Dermis microvascular lymphatic vessel endothelial cell (primary cell): ENCODE measurements around the gene DEFB124. TPM values are rescaled to one million over a fixed set of nuclear protein-coding genes. Genes with fewer than 3 reads are reported as not detected.
"Not testable (repeated sequence)": the region's sequence is repeated elsewhere in the genome, so short reads cannot be mapped to it uniquely, and the experiment has no call there.

Experiments used
- DNase-seq, 2 donors: peaks; one replicate each; pipeline versions ENCODE4 v3.0.0 to v3.0.0-alpha.2; 2010; ENCODE audit warnings: low read depth in 2 of 2
- total RNA-seq: library from RNA; depleted of rRNA; stranded (reverse); fragments of >200 nt; gene quantifications from 2 replicates; pipeline ENCODE4 v1.2.1, GENCODE V29; 2014

Gene DEFB124
- total RNA-seq, 1 donor from 2014 or later, result not detected

GRCh38 chr20:31426891-31427551 is 47.9 kb downstream of the DEFB124 start:
- not testable (repeated sequence) for DNase-seq

- DNase-seq, result no peak
Observed at GRCh38 chr20:31425797-31426196, 49.1 kb downstream of the DEFB124 start.

- DNase-seq, result no peak
Observed at GRCh38 chr20:31418307-31418706, 56.6 kb downstream of the DEFB124 start.

GRCh38 chr20:31415653-31416052 is 59.3 kb downstream of the DEFB124 start:
- DNase-seq, result no peak

Other genes with a start within 250 kb of the DEFB124 start
- not detected in 2 replicates for gene DEFB115, start 217.5 kb downstream of the DEFB124 start, total RNA-seq
- not detected in 2 replicates for gene DEFB116, start 166.5 kb downstream of the DEFB124 start, total RNA-seq
- not detected in 2 replicates for gene DEFB118, start 106.5 kb downstream of the DEFB124 start, total RNA-seq
- not detected in 2 replicates for gene DEFB119, start 84.5 kb downstream of the DEFB124 start, total RNA-seq
- gene DEFB121, start 68.9 kb downstream of the DEFB124 start, total RNA-seq, result not detected in 2 replicates
- gene DEFB123, start 34.5 kb downstream of the DEFB124 start, total RNA-seq, result not detected in 2 replicates
- under 0.01 TPM in 1 of 2 replicates, not detected in the other for gene REM1, start 161 bp upstream of the DEFB124 start, total RNA-seq
- 31.1 and 56.0 TPM in 2 replicates for gene HM13, start 39.3 kb upstream of the DEFB124 start, total RNA-seq
- 576 and 901 TPM in 2 replicates for gene ID1, start 130.2 kb upstream of the DEFB124 start, total RNA-seq
- gene COX4I2, start 162.8 kb upstream of the DEFB124 start, total RNA-seq, result not detected in 2 replicates
- gene BCL2L1, start 247.7 kb upstream of the DEFB124 start, total RNA-seq, result 38.1 and 38.6 TPM in 2 replicates